ENCODE data around the gene RWDD2A. TPM values are rescaled to one million over a fixed set of nuclear protein-coding genes. Genes with fewer than 3 reads are reported as not detected.

Gene RWDD2A
- total RNA-seq, 1 donor from 2014 or later, result 7.6 TPM

DNA sequence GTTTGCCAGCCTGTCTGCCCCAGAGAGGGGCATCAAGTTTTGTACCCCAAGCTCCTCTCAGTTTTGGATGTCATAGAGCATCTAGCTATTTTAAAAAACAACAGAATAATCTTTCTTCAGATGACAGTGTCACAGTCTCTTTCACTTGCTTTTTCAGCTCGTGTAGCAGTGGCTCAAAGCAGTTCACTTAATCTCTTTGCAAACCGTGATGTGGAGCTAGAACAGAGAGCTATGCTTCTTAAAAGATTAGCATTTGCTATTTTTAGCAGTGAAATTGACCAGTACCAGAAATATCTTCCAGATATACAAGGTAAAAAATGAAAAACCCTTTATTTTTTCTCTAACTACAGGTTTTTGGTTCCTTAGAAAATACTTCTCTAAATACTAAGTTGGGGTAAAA, 37.4 kb upstream of the RWDD2A start:
- peaks cover 1% of the 10 kb centered on the region for H3K27me3 Mint-ChIP-seq (ENCODE audit: unreplicated experiment)
- TF ChIP-seq, protein P1, sequence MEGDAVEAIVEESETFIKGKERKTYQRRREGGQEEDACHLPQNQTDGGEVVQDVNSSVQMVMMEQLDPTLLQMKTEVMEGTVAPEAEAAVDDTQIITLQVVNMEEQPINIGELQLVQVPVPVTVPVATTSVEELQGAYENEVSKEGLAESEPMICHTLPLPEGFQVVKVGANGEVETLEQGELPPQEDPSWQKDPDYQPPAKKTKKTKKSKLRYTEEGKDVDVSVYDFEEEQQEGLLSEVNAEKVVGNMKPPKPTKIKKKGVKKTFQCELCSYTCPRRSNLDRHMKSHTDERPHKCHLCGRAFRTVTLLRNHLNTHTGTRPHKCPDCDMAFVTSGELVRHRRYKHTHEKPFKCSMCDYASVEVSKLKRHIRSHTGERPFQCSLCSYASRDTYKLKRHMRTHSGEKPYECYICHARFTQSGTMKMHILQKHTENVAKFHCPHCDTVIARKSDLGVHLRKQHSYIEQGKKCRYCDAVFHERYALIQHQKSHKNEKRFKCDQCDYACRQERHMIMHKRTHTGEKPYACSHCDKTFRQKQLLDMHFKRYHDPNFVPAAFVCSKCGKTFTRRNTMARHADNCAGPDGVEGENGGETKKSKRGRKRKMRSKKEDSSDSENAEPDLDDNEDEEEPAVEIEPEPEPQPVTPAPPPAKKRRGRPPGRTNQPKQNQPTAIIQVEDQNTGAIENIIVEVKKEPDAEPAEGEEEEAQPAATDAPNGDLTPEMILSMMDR (IDR thresholded peaks at IDR 0.05; ENCODE audit: partially characterized antibody, unreplicated experiment), result no peak
- H3K27ac Mint-ChIP-seq (ENCODE audit: unreplicated experiment), result no peak overlapping the region
- no peaks in the 10 kb centered on the region for H3K36me3 Mint-ChIP-seq (ENCODE audit: unreplicated experiment)
- no peak overlapping the region for H3K4me3 Mint-ChIP-seq (ENCODE audit: unreplicated experiment)
- peaks cover 29% of the 10 kb centered on the region for H3K4me1 Mint-ChIP-seq (ENCODE audit: low read depth, unreplicated experiment)
- no peaks in the 10 kb centered on the region for H3K9me3 Mint-ChIP-seq (ENCODE audit: unreplicated experiment)
- no peak for DNase-seq

DNA sequence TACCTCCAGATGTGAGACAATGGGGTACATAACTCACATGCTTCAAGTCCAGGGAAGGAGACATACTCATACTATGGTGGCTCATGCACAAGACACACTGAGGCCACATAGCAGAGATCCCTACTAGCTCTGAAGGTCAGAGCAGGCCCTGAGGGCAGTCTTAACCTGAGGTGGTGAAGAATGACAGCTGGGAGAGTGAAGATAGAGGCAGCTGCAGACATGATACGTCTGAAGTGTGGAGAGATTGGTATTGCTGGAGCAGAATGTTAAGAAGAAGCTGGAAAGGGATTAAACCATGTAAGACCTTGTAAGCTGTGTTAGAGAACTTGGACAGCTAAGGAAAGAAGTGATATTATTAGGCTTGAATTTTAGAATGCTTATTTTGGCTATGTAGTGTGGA, 33.0 kb upstream of the RWDD2A start:
- DNase-seq, result no peak
- Mint-ChIP-seq H3K4me3 (ENCODE audit: unreplicated experiment) (no peak overlapping the region), H3K36me3 (ENCODE audit: unreplicated experiment) (no peaks in the 10 kb centered on the region), H3K4me1 (ENCODE audit: low read depth, unreplicated experiment) (peaks cover 19% of the 10 kb centered on the region), H3K27ac (ENCODE audit: unreplicated experiment) (peak overlapping the region; percentile 3), H3K9me3 (ENCODE audit: unreplicated experiment) (no peaks in the 10 kb centered on the region), H3K27me3 (ENCODE audit: unreplicated experiment) (peaks cover 1% of the 10 kb centered on the region)
- TF ChIP-seq, protein P1 (IDR thresholded peaks at IDR 0.05; ENCODE audit: partially characterized antibody, unreplicated experiment), result no peak

DNA sequence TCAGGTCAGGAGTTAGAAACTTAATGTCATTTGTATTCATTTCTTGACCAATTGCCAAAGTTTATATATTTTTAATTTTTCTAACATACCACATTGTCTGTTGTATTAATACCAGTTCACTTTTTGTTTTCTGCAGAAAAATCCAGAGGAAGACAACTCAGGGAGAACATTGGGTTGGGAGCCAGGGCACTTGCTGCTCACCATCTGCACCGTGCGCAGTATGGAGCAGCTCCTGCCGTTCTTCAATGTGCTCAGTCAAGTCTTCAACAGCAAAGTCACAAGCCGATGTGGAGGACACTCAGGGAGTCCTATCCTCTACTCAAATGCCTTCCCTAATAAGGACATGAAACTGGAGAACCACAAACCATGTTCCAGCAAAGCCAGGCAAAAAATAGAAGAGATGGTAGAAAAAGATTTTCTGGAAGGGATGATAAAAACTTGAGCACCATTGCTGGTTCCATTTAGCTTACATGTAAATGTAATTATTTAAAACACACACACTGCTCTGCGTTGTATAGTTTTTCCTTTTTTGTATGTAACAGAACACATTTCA, 25.4 kb upstream of the RWDD2A start:
- no peak for DNase-seq
- Mint-ChIP-seq H3K4me3 (ENCODE audit: unreplicated experiment) (no peak overlapping the region), H3K4me1 (ENCODE audit: low read depth, unreplicated experiment) (no peaks in the 10 kb centered on the region), H3K9me3 (ENCODE audit: unreplicated experiment) (no peaks in the 10 kb centered on the region), H3K27me3 (ENCODE audit: unreplicated experiment) (peaks cover 2% of the 10 kb centered on the region), H3K27ac (ENCODE audit: unreplicated experiment) (no peak overlapping the region), H3K36me3 (ENCODE audit: unreplicated experiment) (no peaks in the 10 kb centered on the region)
- TF ChIP-seq, protein P1 (IDR thresholded peaks at IDR 0.05; ENCODE audit: partially characterized antibody, unreplicated experiment), result no peak

DNA sequence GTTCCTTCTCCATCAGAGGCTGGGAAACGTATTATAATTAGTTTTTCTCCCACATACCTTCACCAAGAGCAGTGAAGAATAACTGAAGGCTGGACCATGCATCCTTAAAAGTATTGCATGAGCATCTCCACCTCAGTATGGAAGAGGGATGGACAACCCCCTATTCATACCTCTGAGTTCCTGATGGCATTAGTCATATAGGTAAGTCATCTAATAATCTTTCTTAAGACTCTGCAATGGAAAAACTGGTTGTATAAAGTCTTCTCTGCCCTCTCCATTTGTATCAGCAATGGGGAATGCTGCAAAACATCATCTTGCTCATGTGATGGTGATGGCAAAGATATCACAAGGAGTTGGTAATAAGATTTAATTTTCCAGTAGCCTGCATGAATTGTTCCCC, 24.6 kb upstream of the RWDD2A start:
- no peaks in the 10 kb centered on the region for H3K36me3 Mint-ChIP-seq (ENCODE audit: unreplicated experiment)
- no peak overlapping the region for H3K4me3 Mint-ChIP-seq (ENCODE audit: unreplicated experiment)
- DNase-seq, result no peak
- H3K9me3 Mint-ChIP-seq (ENCODE audit: unreplicated experiment), result no peaks in the 10 kb centered on the region
- TF ChIP-seq, protein P1 (IDR thresholded peaks at IDR 0.05; ENCODE audit: partially characterized antibody, unreplicated experiment), result no peak
- peaks cover 2% of the 10 kb centered on the region for H3K27me3 Mint-ChIP-seq (ENCODE audit: unreplicated experiment)
- no peaks in the 10 kb centered on the region for H3K4me1 Mint-ChIP-seq (ENCODE audit: low read depth, unreplicated experiment)
- H3K27ac Mint-ChIP-seq (ENCODE audit: unreplicated experiment), result no peak overlapping the region

DNA sequence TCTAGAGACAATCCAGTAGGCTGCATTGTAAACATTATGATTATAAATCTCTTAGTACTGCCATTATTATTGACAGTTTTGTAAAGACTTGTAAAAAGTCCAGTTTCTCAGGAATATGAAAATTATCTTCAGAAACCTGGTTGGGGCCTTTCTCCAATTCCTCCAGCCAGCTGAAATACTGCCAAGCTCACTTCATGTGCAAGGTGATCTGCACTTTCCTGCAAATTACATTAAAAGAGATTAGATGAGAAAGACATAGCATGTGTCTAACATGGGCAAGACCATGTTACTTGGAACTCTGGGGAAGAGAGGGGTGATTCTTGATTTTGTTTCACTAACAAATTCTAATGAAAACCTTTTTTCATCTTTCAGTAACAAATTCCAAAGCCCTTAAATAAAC, 24.1 kb upstream of the RWDD2A start:
- DNase-seq, result no peak
- no peak overlapping the region for H3K4me3 Mint-ChIP-seq (ENCODE audit: unreplicated experiment)
- no peaks in the 10 kb centered on the region for H3K4me1 Mint-ChIP-seq (ENCODE audit: low read depth, unreplicated experiment)
- H3K36me3 Mint-ChIP-seq (ENCODE audit: unreplicated experiment), result no peaks in the 10 kb centered on the region
- peaks cover 2% of the 10 kb centered on the region for H3K27me3 Mint-ChIP-seq (ENCODE audit: unreplicated experiment)
- no peak overlapping the region for H3K27ac Mint-ChIP-seq (ENCODE audit: unreplicated experiment)
- no peaks in the 10 kb centered on the region for H3K9me3 Mint-ChIP-seq (ENCODE audit: unreplicated experiment)
- TF ChIP-seq, protein P1 (IDR thresholded peaks at IDR 0.05; ENCODE audit: partially characterized antibody, unreplicated experiment), result no peak

All from glutamatergic neuron (in vitro differentiated cells).